OCI-LY3 (cell line): ENCODE data around the gene PGM1.

Source experiments
- H2AFZ ChIP-seq: fragments of 200-600, 300-600 bp; shearing (Covaris generic); 2 replicates; pipeline ENCODE4 v1.6.0; 2014; ENCODE audit warnings: antibody characterized with exemption, low read depth, low read length
- H3K27ac ChIP-seq: fragments of 200-600, 300-600 bp; sonication (generic); 2 replicates; pipeline ENCODE4 v1.5.1; 2014; ENCODE audit warnings: mild to moderate bottlenecking, low read length, moderate library complexity, mixed read lengths
- H3K27me3 ChIP-seq: fragments of 200-600, 300-600 bp; sonication (generic); 2 replicates; pipeline ENCODE4 v1.6.1; 2014; ENCODE audit warnings: low read depth, low read length, mixed read lengths
- H3K36me3 ChIP-seq: fragments of 200-600, 300-600 bp; sonication (generic); replicated peaks from 2 replicates; pipeline ENCODE3; 2014; ENCODE audit warnings: low read depth, low read length, mixed read lengths
- H3K4me1 ChIP-seq: fragments of 300-600, 200-600 bp; sonication (generic); 2 replicates; pipeline ENCODE4 v1.6.1; 2014; ENCODE audit warnings: low read length, mixed read lengths
- H3K4me2 ChIP-seq: fragments of 200-600, 300-600 bp; sonication (generic); 2 replicates; pipeline ENCODE4 v1.6.1; 2014; ENCODE audit warnings: low read length, mixed read lengths
- H3K4me3 ChIP-seq: fragments of 300-600, 200-600 bp; sonication (generic); 2 replicates; pipeline ENCODE4 v1.5.1; 2014; ENCODE audit warnings: antibody characterized with exemption, mild to moderate bottlenecking, low read length, moderate library complexity
- H3K79me2 ChIP-seq: fragments of 300-600, 200-600 bp; shearing (Covaris generic); 2 replicates; pipeline ENCODE4 v1.6.1; 2014; ENCODE audit warnings: mild to moderate bottlenecking, low read length, mixed read lengths
- H3K9ac ChIP-seq: fragments of 300-600, 200-600 bp; shearing (Covaris generic); 2 replicates; pipeline ENCODE4 v1.6.0; 2014; ENCODE audit warnings: mild to moderate bottlenecking, low read length, moderate library complexity
- H3K9me3 ChIP-seq: fragments of 200-600, 300-600 bp; shearing (Covaris generic); 2 replicates; pipeline ENCODE4 v1.6.1; 2014; ENCODE audit warnings: low read length, mixed read lengths; ENCODE audit not compliant: insufficient read depth
- H4K20me1 ChIP-seq: fragments of 200-600, 300-600 bp; sonication (generic); 2 replicates; pipeline ENCODE4 v1.6.1; 2016; ENCODE audit warnings: low read length, mixed read lengths; ENCODE audit not compliant: insufficient read depth
- CTCF ChIP-seq: fragments of 200-600, 300-600 bp; sonication (generic); IDR thresholded peaks from 2 replicates; pipeline ENCODE4 v1.5.1; 2014; ENCODE audit warnings: antibody characterized with exemption, low read length, low read depth
- EZH2phosphoT487 ChIP-seq: fragments of 200-600 bp; shearing (Covaris generic); IDR thresholded peaks from 2 replicates; pipeline ENCODE4 v1.6.1; 2018; ENCODE audit warnings: antibody characterized with exemption, mixed run types, low read depth

PGM1 gene

GRCh38 chr1:63643517-63643916, 50.3 kb downstream of the PGM1 start:
- H3K79me2 ChIP-seq: no peaks in the 10 kb centered on the region
- H4K20me1 ChIP-seq: no peaks in the 10 kb centered on the region
- H3K9me3 ChIP-seq: no peaks in the 10 kb centered on the region
- H3K4me2 ChIP-seq: no peak overlapping the region
- no peak overlapping the region for H3K9ac ChIP-seq
- no peaks in the 10 kb centered on the region for H3K4me1 ChIP-seq
- H3K27me3 ChIP-seq: no peaks in the 10 kb centered on the region
- H3K4me3 ChIP-seq: no peak overlapping the region
- TF ChIP-seq CTCF: no peak
- no peak for TF ChIP-seq EZH2phosphoT487
- H2AFZ ChIP-seq: no peak overlapping the region
- H3K27ac ChIP-seq: no peak overlapping the region
- H3K36me3 ChIP-seq: peaks cover 1% of the 10 kb centered on the region

- no peak overlapping the region for H3K4me2 ChIP-seq
- H3K79me2 ChIP-seq: no peaks in the 10 kb centered on the region
- H3K36me3 ChIP-seq: no peaks in the 10 kb centered on the region
- no peak overlapping the region for H3K27ac ChIP-seq
- H3K9me3 ChIP-seq: no peaks in the 10 kb centered on the region
- H4K20me1 ChIP-seq: no peaks in the 10 kb centered on the region
- no peak overlapping the region for H3K4me3 ChIP-seq
- no peaks in the 10 kb centered on the region for H3K27me3 ChIP-seq
- TF ChIP-seq EZH2phosphoT487 (no peak), CTCF (no peak)
- H2AFZ ChIP-seq: no peak overlapping the region
- no peaks in the 10 kb centered on the region for H3K4me1 ChIP-seq
- H3K9ac ChIP-seq: no peak overlapping the region
Measured at GRCh38 chr1:63643926-63644325, 50.7 kb downstream of the PGM1 start.

DNA sequence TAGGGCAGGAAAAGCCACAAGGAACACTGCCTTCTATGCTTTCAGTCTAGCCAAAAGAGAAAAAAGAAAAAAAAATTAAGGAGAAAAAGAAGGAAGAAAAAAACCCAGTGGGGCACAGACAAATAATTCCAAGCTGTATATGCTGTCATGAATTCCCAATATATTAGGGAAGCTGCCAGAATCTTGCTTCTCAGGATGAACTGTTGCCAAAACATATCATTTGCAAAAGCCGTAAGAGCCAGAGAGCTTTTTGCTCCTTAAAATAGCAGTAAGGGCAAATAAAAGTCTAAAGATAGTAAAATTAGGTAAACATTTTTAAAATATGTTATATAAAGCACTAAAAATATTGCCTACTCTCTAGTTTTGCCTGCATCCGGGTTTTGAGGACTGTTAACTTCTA, 52.1 kb downstream of the PGM1 start:
- Histone ChIP-seq H4K20me1 (no peaks in the 10 kb centered on the region), H3K36me3 (no peaks in the 10 kb centered on the region), H3K27me3 (no peaks in the 10 kb centered on the region), H3K79me2 (no peaks in the 10 kb centered on the region), H3K27ac (no peak overlapping the region), H3K4me1 (no peaks in the 10 kb centered on the region), H3K4me2 (no peak overlapping the region), H2AFZ (no peak overlapping the region), H3K9ac (no peak overlapping the region), H3K9me3 (no peaks in the 10 kb centered on the region), H3K4me3 (no peak overlapping the region)
- TF ChIP-seq EZH2phosphoT487 (no peak), CTCF (no peak)

GRCh38 chr1:63648689-63649088, 55.5 kb downstream of the PGM1 start:
- Histone ChIP-seq H3K4me3 (no peak overlapping the region), H3K27ac (no peak overlapping the region), H3K9ac (no peak overlapping the region), H3K4me2 (no peak overlapping the region), H3K4me1 (no peaks in the 10 kb centered on the region), H3K27me3 (no peaks in the 10 kb centered on the region), H3K79me2 (no peaks in the 10 kb centered on the region), H3K36me3 (no peaks in the 10 kb centered on the region), H3K9me3 (no peaks in the 10 kb centered on the region), H4K20me1 (no peaks in the 10 kb centered on the region), H2AFZ (no peak overlapping the region)
- TF ChIP-seq CTCF: no peak
- TF ChIP-seq EZH2phosphoT487: no peak
